ENCODE data around the gene PPFIBP2.

PPFIBP2 gene

GRCh38 chr11:7528514-7529049 is 14.8 kb downstream of the PPFIBP2 start:
- DNase-seq: no peak

GRCh38 chr11:7530013-7530640 is 16.3 kb downstream of the PPFIBP2 start:
- no peak for DNase-seq

- no peak for DNase-seq
Observed at GRCh38 chr11:7531011-7531410, 17.2 kb downstream of the PPFIBP2 start.

- DNase-seq: no peak
Observed at GRCh38 chr11:7532405-7533145, 18.8 kb downstream of the PPFIBP2 start.

- DNase-seq: no peak
Observed at GRCh38 chr11:7533199-7534041, 19.6 kb downstream of the PPFIBP2 start.

- DNase-seq: no peak
Observed at GRCh38 chr11:7534042-7534378, 20.2 kb downstream of the PPFIBP2 start.

GRCh38 chr11:7536100-7536499 is 22.3 kb downstream of the PPFIBP2 start:
- DNase-seq: peak; percentile 50

GRCh38 chr11:7537265-7537664 is 23.5 kb downstream of the PPFIBP2 start:
- DNase-seq: no peak

- DNase-seq: no peak
Observed at GRCh38 chr11:7538031-7538430, 24.2 kb downstream of the PPFIBP2 start.

- DNase-seq: peak; percentile 47
Observed at GRCh38 chr11:7538466-7539454, 25.0 kb downstream of the PPFIBP2 start.

- DNase-seq: peak; percentile 85
Observed at GRCh38 chr11:7540830-7541555, 27.2 kb downstream of the PPFIBP2 start.

- DNase-seq: peak; percentile 63
Observed at GRCh38 chr11:7543302-7543701, 29.5 kb downstream of the PPFIBP2 start.

- DNase-seq: peak; percentile 87
Observed at GRCh38 chr11:7544021-7544420, 30.2 kb downstream of the PPFIBP2 start.

GRCh38 chr11:7545611-7546010 is 31.8 kb downstream of the PPFIBP2 start:
- peak; percentile 35 for DNase-seq

- DNase-seq: peak; percentile 48
Observed at GRCh38 chr11:7546324-7546791, 32.6 kb downstream of the PPFIBP2 start.

- peak; percentile 31 for DNase-seq
Observed at GRCh38 chr11:7547687-7548086, 33.9 kb downstream of the PPFIBP2 start.

- peak; percentile 83 for DNase-seq
Observed at GRCh38 chr11:7548659-7549274, 35.0 kb downstream of the PPFIBP2 start.

GRCh38 chr11:7549681-7550080 is 35.9 kb downstream of the PPFIBP2 start:
- no peak for DNase-seq

GRCh38 chr11:7551571-7551970 is 37.8 kb downstream of the PPFIBP2 start:
- DNase-seq: peak; percentile 57

- no peak for DNase-seq
Observed at GRCh38 chr11:7552666-7553065, 38.9 kb downstream of the PPFIBP2 start.

Measured in islet precursor cell (in vitro differentiated cells).